ENCODE measurements around the gene SAMD14.
A peak's percentile ranks its signal among the peaks of the same experiment; 100 is the strongest.

Gene SAMD14

DNA sequence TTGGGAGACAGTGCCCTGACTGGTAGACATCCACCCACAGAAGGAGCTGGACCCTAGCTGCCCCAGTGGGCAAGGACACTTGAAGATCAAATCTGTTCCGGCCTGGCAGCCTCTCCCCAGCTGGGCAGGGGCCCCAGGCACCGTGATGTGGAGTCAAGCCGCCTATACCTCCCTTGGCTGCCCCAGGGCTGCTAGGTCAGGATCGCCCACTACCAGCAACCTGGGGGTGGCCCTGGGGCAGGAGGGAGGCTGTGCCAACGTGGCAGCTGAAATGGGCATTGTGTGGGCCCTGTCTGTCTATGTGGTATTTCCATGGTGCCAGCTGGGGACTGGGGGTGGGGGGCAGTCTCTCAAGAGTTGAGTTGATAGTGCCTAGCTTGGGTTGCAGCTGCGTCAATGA is 33.9 kb downstream of the SAMD14 start:
- H3K27me3 ChIP-seq (ENCODE audit: control insufficient read depth, insufficient read depth, low read length): no peaks in the 10 kb centered on the region
- no peak overlapping the region for H3K27ac ChIP-seq (ENCODE audit: low read length)
- WGBS (ENCODE audit: insufficient coverage, insufficient read length): no CpG with 5 or more reads among the region's 6 CpGs
- no peaks in the 10 kb centered on the region for H3K9me3 ChIP-seq (ENCODE audit: control insufficient read depth, insufficient read depth, low read length)
- no peaks in the 10 kb centered on the region for H3K4me1 ChIP-seq (ENCODE audit: control insufficient read depth, insufficient read depth, low read length)
- no peaks in the 10 kb centered on the region for H3K36me3 ChIP-seq (ENCODE audit: control insufficient read depth, insufficient read depth, low read length)
- no peak for DNase-seq (ENCODE audit: low read depth, low spot score)
- H3K4me3 ChIP-seq (ENCODE audit: low read length): no peak overlapping the region; the same call in 1 of the 2 replicates

DNA sequence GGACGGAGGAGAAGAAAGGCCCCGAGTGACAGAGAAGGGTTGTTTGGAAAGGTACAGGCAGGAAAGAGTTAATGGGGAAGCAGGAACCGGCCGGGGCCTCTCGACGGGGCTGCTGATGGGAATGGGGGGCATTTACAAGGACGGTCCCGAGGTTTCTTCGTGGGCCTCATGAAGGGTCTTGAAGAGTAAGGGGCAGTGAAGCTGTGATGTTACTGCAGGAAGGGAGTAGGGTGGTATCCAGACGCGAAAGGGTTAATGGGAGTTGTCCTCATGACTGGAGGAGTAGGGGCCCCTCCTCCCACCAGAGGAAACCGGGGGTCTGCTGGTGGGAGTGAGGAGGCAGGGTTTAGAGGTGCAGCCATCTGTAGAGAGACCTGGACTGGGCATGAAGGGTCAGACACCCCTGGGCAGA is 34.3 kb downstream of the SAMD14 start:
- no peaks in the 10 kb centered on the region for H3K36me3 ChIP-seq (ENCODE audit: control insufficient read depth, insufficient read depth, low read length)
- H3K27me3 ChIP-seq (ENCODE audit: control insufficient read depth, insufficient read depth, low read length): no peaks in the 10 kb centered on the region
- H3K4me1 ChIP-seq (ENCODE audit: control insufficient read depth, insufficient read depth, low read length): no peaks in the 10 kb centered on the region
- WGBS (ENCODE audit: insufficient coverage, insufficient read length): no CpG with 5 or more reads among the region's 12 CpGs
- H3K27ac ChIP-seq (ENCODE audit: low read length): no peak overlapping the region
- DNase-seq (ENCODE audit: low read depth, low spot score): no peak
- H3K9me3 ChIP-seq (ENCODE audit: control insufficient read depth, insufficient read depth, low read length): no peaks in the 10 kb centered on the region
- peak overlapping the region; percentile 82; the same call in 1 of the 2 replicates for H3K4me3 ChIP-seq (ENCODE audit: low read length)

DNA sequence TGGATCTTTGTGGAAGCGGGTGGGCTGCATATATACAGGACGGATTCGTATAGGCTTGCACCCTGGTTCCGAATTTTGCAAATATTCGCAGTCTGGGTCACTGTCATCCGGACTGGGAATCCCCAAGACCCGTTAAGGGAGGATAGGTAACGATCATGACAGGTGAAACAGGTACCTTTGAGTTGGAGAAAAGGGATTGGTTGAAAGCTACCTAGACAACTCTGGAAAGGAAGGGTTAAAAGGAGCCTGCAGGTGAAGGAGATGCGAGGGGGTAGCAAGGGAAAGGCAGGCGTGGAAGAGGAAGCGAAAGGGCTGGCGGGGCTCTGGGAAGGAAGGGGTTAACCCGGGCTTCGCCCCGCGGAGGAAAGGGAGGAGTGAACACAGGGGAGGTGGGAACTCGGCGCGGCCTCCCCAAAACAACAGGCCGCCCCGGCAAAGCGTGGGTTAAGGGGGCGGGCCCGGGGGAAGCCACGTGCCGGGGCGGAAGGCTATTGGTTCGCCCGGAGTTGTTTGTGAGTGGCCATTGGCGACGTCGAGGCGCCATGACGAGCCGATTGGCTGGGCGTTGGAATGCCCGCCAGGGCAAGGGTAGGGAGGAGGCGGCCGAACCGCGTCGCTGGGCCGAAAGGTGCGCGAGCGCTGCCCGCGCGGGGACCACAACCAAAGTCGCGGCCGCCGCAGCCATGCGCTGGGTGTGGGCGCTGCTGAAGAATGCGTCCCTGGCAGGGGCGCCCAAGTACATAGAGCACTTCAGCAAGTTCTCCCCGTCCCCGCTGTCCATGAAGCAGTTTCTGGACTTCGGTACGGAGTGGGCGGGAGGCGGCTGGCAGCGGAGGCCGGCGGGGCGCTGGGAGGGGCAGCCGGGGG is 35.0 kb downstream of the SAMD14 start, which contains the start of gene PDK2:
TSS of gene PDK2 (plus strand) at position 599 of the 867 bp plus-strand sequence. CDS start at position 684, 85 bp downstream.
- H3K9me3 ChIP-seq (ENCODE audit: control insufficient read depth, insufficient read depth, low read length): no peaks in the 10 kb centered on the region
- no peaks in the 10 kb centered on the region for H3K27me3 ChIP-seq (ENCODE audit: control insufficient read depth, insufficient read depth, low read length)
- no CpG with 5 or more reads among the region's 68 CpGs for WGBS (ENCODE audit: insufficient coverage, insufficient read length)
- H3K4me1 ChIP-seq (ENCODE audit: control insufficient read depth, insufficient read depth, low read length): no peaks in the 10 kb centered on the region
- H3K36me3 ChIP-seq (ENCODE audit: control insufficient read depth, insufficient read depth, low read length): no peaks in the 10 kb centered on the region
- no peak within 1 kb of the TSS for H3K27ac ChIP-seq (ENCODE audit: low read length)
- DNase-seq (ENCODE audit: low read depth, low spot score): peak; percentile 86
- peak within 1 kb of the TSS; percentile 82 for H3K4me3 ChIP-seq (ENCODE audit: low read length)

DNA sequence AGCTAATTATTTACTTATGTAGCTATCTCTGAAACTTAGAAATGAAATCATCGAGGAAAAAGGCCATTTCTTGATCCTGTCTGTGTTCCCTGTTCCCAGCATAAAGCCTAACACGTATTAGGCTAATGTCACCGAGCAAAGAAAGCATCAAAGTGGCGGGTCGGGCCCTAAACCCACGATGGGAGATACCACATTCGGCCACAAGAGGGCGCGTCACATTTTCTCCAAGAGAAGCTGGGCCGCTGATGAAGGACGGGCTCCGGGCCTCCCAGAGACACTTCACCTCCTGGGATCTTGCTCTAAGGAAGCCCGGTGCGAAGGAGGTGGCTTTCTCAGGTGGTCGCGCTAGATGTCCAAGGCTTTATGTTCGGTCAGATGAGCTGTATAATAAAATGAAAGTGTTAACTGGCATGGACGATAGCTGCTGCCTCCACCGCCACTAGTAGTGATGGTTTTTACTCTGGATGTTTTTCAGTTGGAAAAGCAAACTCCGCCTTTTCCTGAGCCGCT is 35.7 kb downstream of the SAMD14 start:
- Histone ChIP-seq H3K36me3 (ENCODE audit: control insufficient read depth, insufficient read depth, low read length) (no peaks in the 10 kb centered on the region), H3K9me3 (ENCODE audit: control insufficient read depth, insufficient read depth, low read length) (no peaks in the 10 kb centered on the region), H3K4me1 (ENCODE audit: control insufficient read depth, insufficient read depth, low read length) (no peaks in the 10 kb centered on the region), H3K27me3 (ENCODE audit: control insufficient read depth, insufficient read depth, low read length) (no peaks in the 10 kb centered on the region), H3K4me3 (ENCODE audit: low read length) (peak overlapping the region; percentile 82; the same call in 1 of the 2 replicates), H3K27ac (ENCODE audit: low read length) (no peak overlapping the region)
- peak; percentile 77 for DNase-seq (ENCODE audit: low read depth, low spot score)
- WGBS (ENCODE audit: insufficient coverage, insufficient read length): no CpG with 5 or more reads among the region's 21 CpGs

DNA sequence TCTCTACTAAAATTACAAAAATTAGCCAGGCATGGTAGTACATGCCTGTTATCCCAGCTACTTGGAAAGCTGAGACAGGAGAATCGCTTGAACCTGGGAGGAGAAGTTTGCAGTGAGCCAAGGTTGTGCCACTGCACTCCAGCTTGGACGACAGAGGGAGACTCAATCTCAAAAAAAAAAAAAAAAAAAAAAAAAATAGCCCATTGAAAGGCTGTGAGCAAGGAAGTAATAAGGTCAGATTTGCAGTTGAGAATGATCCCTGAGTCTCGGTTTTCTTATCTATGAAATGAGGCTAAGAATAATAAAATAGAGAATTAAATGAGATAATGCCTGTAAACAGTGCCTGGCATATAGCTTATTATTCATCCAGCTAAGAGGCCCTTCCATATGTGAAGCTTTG is 36.2 kb downstream of the SAMD14 start:
- H3K27ac ChIP-seq (ENCODE audit: low read length): no peak overlapping the region
- no peaks in the 10 kb centered on the region for H3K4me1 ChIP-seq (ENCODE audit: control insufficient read depth, insufficient read depth, low read length)
- no peaks in the 10 kb centered on the region for H3K9me3 ChIP-seq (ENCODE audit: control insufficient read depth, insufficient read depth, low read length)
- H3K36me3 ChIP-seq (ENCODE audit: control insufficient read depth, insufficient read depth, low read length): no peaks in the 10 kb centered on the region; the same call in 1 of the 2 replicates
- no peak for DNase-seq (ENCODE audit: low read depth, low spot score)
- no peak overlapping the region for H3K4me3 ChIP-seq (ENCODE audit: low read length)
- no CpG with 5 or more reads among the region's 3 CpGs for WGBS (ENCODE audit: insufficient coverage, insufficient read length)
- no peaks in the 10 kb centered on the region for H3K27me3 ChIP-seq (ENCODE audit: control insufficient read depth, insufficient read depth, low read length)

DNA sequence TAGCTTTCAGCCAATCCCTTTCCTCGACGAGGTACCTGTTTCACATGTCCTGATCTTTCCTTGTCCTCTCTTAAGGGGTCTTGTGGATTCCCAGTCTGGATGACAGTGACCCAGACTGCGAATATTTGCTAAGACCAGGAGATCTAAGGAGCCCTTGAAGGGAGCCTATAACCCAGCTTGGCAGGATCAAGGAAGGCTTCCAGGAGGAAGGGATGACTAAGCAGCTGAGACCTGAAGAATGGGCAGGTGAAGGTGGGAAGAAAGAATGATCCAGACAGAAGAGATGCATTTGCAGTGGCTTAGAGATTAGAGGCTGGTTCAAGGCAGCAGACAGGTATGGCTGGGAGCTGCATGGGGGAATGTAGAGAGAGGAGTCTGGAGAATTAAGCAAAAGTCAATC is 36.7 kb downstream of the SAMD14 start:
- H3K4me1 ChIP-seq (ENCODE audit: control insufficient read depth, insufficient read depth, low read length): no peaks in the 10 kb centered on the region
- H3K27ac ChIP-seq (ENCODE audit: low read length): no peak overlapping the region
- H3K27me3 ChIP-seq (ENCODE audit: control insufficient read depth, insufficient read depth, low read length): no peaks in the 10 kb centered on the region
- no CpG with 5 or more reads among the region's 3 CpGs for WGBS (ENCODE audit: insufficient coverage, insufficient read length)
- H3K36me3 ChIP-seq (ENCODE audit: control insufficient read depth, insufficient read depth, low read length): no peaks in the 10 kb centered on the region; the same call in 1 of the 2 replicates
- no peaks in the 10 kb centered on the region for H3K9me3 ChIP-seq (ENCODE audit: control insufficient read depth, insufficient read depth, low read length)
- DNase-seq (ENCODE audit: low read depth, low spot score): no peak
- H3K4me3 ChIP-seq (ENCODE audit: low read length): no peak overlapping the region

DNA sequence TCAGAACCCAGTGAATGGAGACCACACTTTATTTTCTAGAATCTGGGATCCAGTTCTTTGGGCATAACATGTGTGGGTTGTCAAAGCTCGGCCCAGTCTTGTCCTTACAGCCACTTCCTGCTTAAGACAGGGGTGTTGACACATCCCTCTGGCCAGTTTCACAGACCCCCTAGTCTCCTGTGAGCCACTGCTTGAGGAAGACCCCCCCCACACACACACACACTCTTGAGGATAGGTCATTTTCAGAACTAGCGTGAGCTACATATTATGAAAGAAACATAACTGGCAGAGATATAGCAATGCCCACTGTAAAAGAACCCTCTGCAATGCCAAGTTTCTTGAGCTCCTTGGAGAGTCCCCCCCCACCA is 38.1 kb downstream of the SAMD14 start:
- no peaks in the 10 kb centered on the region for H3K27me3 ChIP-seq (ENCODE audit: control insufficient read depth, insufficient read depth, low read length)
- H3K27ac ChIP-seq (ENCODE audit: low read length): no peak overlapping the region
- no CpG with 5 or more reads among the region's 2 CpGs for WGBS (ENCODE audit: insufficient coverage, insufficient read length)
- H3K4me1 ChIP-seq (ENCODE audit: control insufficient read depth, insufficient read depth, low read length): no peaks in the 10 kb centered on the region
- H3K4me3 ChIP-seq (ENCODE audit: low read length): no peak overlapping the region
- H3K36me3 ChIP-seq (ENCODE audit: control insufficient read depth, insufficient read depth, low read length): no peaks in the 10 kb centered on the region; the same call in 1 of the 2 replicates
- H3K9me3 ChIP-seq (ENCODE audit: control insufficient read depth, insufficient read depth, low read length): no peaks in the 10 kb centered on the region
- DNase-seq (ENCODE audit: low read depth, low spot score): no peak

DNA sequence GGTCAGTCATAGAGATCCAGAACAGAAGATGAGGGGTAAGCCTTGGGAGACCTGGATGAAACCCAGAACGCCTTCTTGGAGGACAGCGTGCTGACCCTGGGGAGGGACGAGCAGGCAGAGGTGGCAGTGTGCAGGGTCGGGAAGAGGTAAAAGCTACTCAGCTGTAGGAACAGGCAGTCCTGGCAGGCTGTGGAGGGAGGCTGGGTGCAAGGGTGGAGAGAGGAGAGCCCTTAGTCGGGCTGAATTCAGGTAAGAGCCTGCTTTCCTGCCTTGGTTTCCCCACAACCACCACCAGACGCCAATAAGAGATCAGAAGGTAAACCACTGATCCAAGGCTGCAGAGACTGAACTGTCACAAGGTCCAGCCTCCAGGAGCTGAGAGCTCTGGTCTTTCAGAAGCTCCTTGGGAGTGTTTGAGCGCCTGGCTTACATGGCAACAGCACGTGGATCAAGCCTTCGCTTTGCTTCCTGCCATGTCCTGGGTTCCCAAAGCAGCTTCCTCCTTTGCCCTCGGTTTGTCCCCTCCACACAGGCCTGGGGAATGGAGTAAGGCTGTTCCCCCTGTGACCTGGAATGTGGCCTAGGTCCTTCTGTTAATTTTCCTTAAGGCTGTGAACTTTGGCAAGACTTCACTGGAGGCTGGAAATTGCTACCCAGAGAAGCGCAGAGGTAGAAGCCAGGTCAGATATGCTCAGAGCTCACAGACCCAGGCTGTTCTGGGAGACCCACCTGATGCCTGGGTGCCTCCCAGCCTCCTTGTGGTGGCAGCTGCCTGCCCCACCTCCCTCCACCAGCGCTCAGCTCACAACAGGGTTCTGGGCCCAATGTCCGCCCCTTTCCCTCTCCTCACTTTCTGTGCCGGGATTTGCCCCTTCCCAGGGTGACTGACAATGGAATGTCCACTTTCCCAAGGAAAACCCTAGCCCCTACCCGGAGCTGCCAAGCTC is 38.7 kb downstream of the SAMD14 start:
- no CpG with 5 or more reads among the region's 15 CpGs for WGBS (ENCODE audit: insufficient coverage, insufficient read length)
- H3K9me3 ChIP-seq (ENCODE audit: control insufficient read depth, insufficient read depth, low read length): no peaks in the 10 kb centered on the region
- H3K27me3 ChIP-seq (ENCODE audit: control insufficient read depth, insufficient read depth, low read length): no peaks in the 10 kb centered on the region

DNA sequence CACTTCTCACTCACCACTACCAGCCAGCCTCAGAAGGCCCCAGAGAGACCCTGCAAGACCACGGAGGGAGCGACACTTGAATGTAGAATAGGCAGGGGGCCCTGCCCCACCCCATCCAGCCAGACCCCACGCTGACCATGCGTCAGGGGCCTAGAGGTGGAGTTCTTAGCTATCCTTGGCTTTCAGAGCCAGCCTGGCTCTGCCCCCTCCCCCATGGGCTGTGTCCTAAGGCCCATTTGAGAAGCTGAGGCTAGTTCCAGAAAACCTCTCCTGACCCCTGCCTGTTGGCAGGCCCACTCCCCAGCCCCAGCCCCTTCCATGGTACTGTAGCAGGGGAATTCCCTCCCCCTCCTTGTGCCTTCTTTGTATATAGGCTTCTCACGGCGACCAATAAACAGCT is 39.9 kb downstream of the SAMD14 start:
- no peaks in the 10 kb centered on the region for H3K9me3 ChIP-seq (ENCODE audit: control insufficient read depth, insufficient read depth, low read length)

More for the DNA sequence above, 38.7 kb downstream of the SAMD14 start:
- DNase-seq (ENCODE audit: low read depth, low spot score): no peak
- Histone ChIP-seq H3K4me1 (ENCODE audit: control insufficient read depth, insufficient read depth, low read length) (no peaks in the 10 kb centered on the region), H3K27ac (ENCODE audit: low read length) (no peak overlapping the region), H3K36me3 (ENCODE audit: control insufficient read depth, insufficient read depth, low read length) (no peaks in the 10 kb centered on the region; the same call in 1 of the 2 replicates), H3K4me3 (ENCODE audit: low read length) (no peak overlapping the region)

More for the DNA sequence above, 39.9 kb downstream of the SAMD14 start:
- no peak overlapping the region for H3K27ac ChIP-seq (ENCODE audit: low read length)
- DNase-seq (ENCODE audit: low read depth, low spot score): no peak
- no CpG with 5 or more reads among the region's 6 CpGs for WGBS (ENCODE audit: insufficient coverage, insufficient read length)
- no peak overlapping the region for H3K4me3 ChIP-seq (ENCODE audit: low read length)
- H3K4me1 ChIP-seq (ENCODE audit: control insufficient read depth, insufficient read depth, low read length): no peaks in the 10 kb centered on the region
- H3K27me3 ChIP-seq (ENCODE audit: control insufficient read depth, insufficient read depth, low read length): no peaks in the 10 kb centered on the region
- H3K36me3 ChIP-seq (ENCODE audit: control insufficient read depth, insufficient read depth, low read length): no peaks in the 10 kb centered on the region; the same call in 1 of the 2 replicates
